Thoracic aorta (tissue), 2 donors: Measurements from ENCODE around the gene SETSIP. TPM values are rescaled to one million over a fixed set of nuclear protein-coding genes. Genes with fewer than 3 reads are reported as not detected.
"Not testable (repeated sequence)": the region's sequence is repeated elsewhere in the genome, so short reads cannot be mapped to it uniquely, and the experiment has no call there.

Source experiments
- ATAC-seq: fragments of 150-250 bp; one replicate; pipeline ENCODE4 v1.8.0; 2017; ENCODE audit warnings: low read depth; ENCODE audit not compliant: insufficient number of reproducible peaks, low FRiP score
- DNase-seq: peaks from one replicate; pipeline ENCODE4 v3.0.0-alpha.2; 2020; ENCODE audit warnings: low spot score
- H3K27ac ChIP-seq, 2 donors: fragments of 200-600 bp; sonication (generic); 1 replicate in 1 of 2; 2 replicates in 1 of 2; pipeline ENCODE4 v1.5.1; 2016; ENCODE audit warnings: mild to moderate bottlenecking in 2 of 2, moderate library complexity in 2 of 2
- H3K27me3 ChIP-seq: fragments of 200-600 bp; sonication (generic); replicated peaks from 2 replicates; pipeline ENCODE4 v1.6.0; 2016; ENCODE audit warnings: mild to moderate bottlenecking; ENCODE audit not compliant: insufficient read depth
- H3K36me3 ChIP-seq: fragments of 200-600 bp; sonication (generic); one replicate; pipeline ENCODE4 v1.5.1; 2016
- H3K4me1 ChIP-seq, 2 donors: fragments of 200-600 bp; sonication (generic); 1 replicate in 1 of 2; 2 replicates in 1 of 2; pipeline versions ENCODE4 v1.5.1 to v1.6.0; 2016; ENCODE audit warnings: low read depth in 2 of 2, mild to moderate bottlenecking in 1 of 2; ENCODE audit not compliant: control insufficient read depth in 1 of 2
- H3K4me3 ChIP-seq: fragments of 200-600 bp; sonication (generic); 2 replicates; pipeline ENCODE4 v1.5.1; 2016; ENCODE audit warnings: mild to moderate bottlenecking
- H3K9me3 ChIP-seq: fragments of 200-600 bp; sonication (generic); 2 replicates; pipeline ENCODE4 v1.5.1; 2016
- CTCF ChIP-seq: fragments of 200-600 bp; sonication (generic); IDR thresholded peaks from one replicate; pipeline ENCODE4 v1.5.1; 2019; ENCODE audit warnings: antibody characterized with exemption
- total RNA-seq, 2 donors: library from RNA; depleted of rRNA; stranded (reverse); fragments of >200 nt; gene quantifications; one replicate each; pipeline versions ENCODE4 v1.1.0 to v1.2.3, GENCODE V29; 2016

SETSIP gene
- total RNA-seq, 2 donors from 2014 or later: not detected

GRCh38 chr1:92029241-92029922 lies 45.8 kb downstream of the SETSIP start:
- Histone ChIP-seq H3K36me3 (no peaks in the 10 kb centered on the region), H3K27ac (no peak overlapping the region), H3K4me1 (peaks cover 0 to 6% of the 10 kb centered on the region in 2 donors), H3K27me3 (no peaks in the 10 kb centered on the region), H3K4me3 (peak overlapping the region; percentile 72), H3K9me3 (no peaks in the 10 kb centered on the region)
- ATAC-seq (no peak), DNase-seq (no peak)
- no peak for TF ChIP-seq CTCF

GRCh38 chr1:92026806-92027205 lies 48.4 kb downstream of the SETSIP start:
- ATAC-seq (no peak), DNase-seq (no peak)
- H3K9me3 ChIP-seq: no peaks in the 10 kb centered on the region
- TF ChIP-seq CTCF: no peak
- H3K36me3 ChIP-seq: no peaks in the 10 kb centered on the region
- H3K27ac ChIP-seq: no peak overlapping the region
- H3K4me3 ChIP-seq: no peak overlapping the region
- H3K27me3 ChIP-seq: no peaks in the 10 kb centered on the region
- H3K4me1 ChIP-seq: peaks cover 0 to 6% of the 10 kb centered on the region in 2 donors

- ATAC-seq, DNase-seq, H3K27ac ChIP-seq, H3K4me3 ChIP-seq, H3K27me3 ChIP-seq, H3K36me3 ChIP-seq, H3K4me1 ChIP-seq, H3K9me3 ChIP-seq: not testable (repeated sequence)
Observed at GRCh38 chr1:92026042-92026441, 49.2 kb downstream of the SETSIP start.

Other genes with a start within 250 kb of the SETSIP start
- gene TGFBR3, start 189.3 kb downstream of the SETSIP start, total RNA-seq: 10 to 100 TPM; 60.8 to 62.4 TPM
- not detected for gene BRDT, start 126.0 kb downstream of the SETSIP start, total RNA-seq
- gene EPHX4, start 45.4 kb downstream of the SETSIP start, total RNA-seq: under 1 TPM in 1 of 2 donors, not detected in 1; 0.41 TPM
- 10 to 100 TPM in 1 of 2 donors, 1 to 10 TPM in 1; 3.8 to 12.9 TPM for gene BTBD8, start 4.9 kb upstream of the SETSIP start, total RNA-seq
- not detected for gene C1orf146, start 142.5 kb upstream of the SETSIP start, total RNA-seq
- gene GLMN, start 223.6 kb upstream of the SETSIP start, total RNA-seq: 10 to 100 TPM in 1 of 2 donors, 1 to 10 TPM in 1; 9.0 to 14.2 TPM
- 10 to 100 TPM in 1 of 2 donors, 1 to 10 TPM in 1; 7.0 to 11.2 TPM for gene RPAP2, start 223.6 kb upstream of the SETSIP start, total RNA-seq